Fibroblast of mammary gland (primary cell): ENCODE results near the gene AOPEP.

Experiments used
- DNase-seq: peaks from one replicate; pipeline ENCODE4 v3.0.0-alpha.2; 2010; ENCODE audit warnings: low read depth
- H3K4me3 ChIP-seq: 2 replicates; pipeline ENCODE4 v1.5.1; 2011; ENCODE audit warnings: low read depth, mild to moderate bottlenecking, low read length, moderate library complexity; ENCODE audit not compliant: control insufficient read depth
- TF ChIP-seq, protein P1 (sequence below): conservative IDR thresholded peaks from 2 replicates; pipeline ENCODE4 v1.5.1; 2011; ENCODE audit warnings: low read depth, low read length, inconsistent platforms; ENCODE audit not compliant: control insufficient read depth, insufficient read depth

Gene AOPEP

DNA sequence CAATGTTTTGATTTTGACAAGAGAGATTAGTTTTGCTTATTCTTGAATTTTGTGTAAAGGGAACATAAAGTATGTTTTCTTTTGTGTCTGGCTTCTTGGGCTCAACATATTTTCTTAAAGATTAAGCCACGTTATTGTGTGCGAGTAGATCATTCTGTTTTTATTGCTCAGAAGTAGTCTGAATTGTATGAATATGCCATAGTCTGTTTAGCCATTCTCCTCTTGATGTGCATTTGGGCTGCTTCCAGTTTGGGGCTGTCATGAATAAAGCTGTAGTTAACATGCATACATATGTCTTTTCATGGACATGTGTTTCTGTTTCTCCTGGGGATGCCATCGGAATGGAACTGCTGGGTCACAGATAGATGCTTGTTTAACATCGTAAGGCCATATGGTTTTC is 392.1 kb downstream of the AOPEP start:
- DNase-seq = no peak
- no peak overlapping the region for H3K4me3 ChIP-seq
- TF ChIP-seq, protein P1, sequence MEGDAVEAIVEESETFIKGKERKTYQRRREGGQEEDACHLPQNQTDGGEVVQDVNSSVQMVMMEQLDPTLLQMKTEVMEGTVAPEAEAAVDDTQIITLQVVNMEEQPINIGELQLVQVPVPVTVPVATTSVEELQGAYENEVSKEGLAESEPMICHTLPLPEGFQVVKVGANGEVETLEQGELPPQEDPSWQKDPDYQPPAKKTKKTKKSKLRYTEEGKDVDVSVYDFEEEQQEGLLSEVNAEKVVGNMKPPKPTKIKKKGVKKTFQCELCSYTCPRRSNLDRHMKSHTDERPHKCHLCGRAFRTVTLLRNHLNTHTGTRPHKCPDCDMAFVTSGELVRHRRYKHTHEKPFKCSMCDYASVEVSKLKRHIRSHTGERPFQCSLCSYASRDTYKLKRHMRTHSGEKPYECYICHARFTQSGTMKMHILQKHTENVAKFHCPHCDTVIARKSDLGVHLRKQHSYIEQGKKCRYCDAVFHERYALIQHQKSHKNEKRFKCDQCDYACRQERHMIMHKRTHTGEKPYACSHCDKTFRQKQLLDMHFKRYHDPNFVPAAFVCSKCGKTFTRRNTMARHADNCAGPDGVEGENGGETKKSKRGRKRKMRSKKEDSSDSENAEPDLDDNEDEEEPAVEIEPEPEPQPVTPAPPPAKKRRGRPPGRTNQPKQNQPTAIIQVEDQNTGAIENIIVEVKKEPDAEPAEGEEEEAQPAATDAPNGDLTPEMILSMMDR = no peak

DNA sequence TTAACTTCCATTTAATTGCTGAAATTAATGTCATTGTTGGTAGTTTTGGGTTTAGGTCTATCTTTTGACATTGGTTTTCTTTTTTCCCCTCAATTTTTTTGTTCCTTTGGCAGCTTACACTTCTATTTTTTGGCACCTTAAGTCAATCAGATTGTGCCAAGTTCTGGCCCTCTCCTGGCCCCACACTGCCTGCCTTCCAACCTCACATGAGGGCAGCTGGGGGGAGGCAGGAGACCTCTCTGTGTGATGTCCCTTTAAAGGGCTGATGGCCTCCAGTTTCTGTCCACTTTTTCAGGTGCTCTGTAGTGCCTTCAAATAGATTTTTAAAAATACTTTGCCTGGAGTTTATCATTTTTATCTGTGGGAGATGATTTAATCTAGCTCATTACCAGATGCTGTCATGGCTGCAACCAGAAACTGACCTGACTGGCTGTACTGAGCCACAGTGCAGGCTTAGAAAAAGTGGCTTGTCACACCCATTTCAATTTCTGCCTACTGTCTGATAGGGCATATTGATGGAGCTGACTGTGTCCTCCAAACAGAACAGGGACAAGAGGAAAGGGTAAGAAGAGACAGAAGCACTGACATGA is 394.4 kb downstream of the AOPEP start:
- DNase-seq = no peak
- no peak overlapping the region for H3K4me3 ChIP-seq
- TF ChIP-seq, protein P1 = no peak

DNA sequence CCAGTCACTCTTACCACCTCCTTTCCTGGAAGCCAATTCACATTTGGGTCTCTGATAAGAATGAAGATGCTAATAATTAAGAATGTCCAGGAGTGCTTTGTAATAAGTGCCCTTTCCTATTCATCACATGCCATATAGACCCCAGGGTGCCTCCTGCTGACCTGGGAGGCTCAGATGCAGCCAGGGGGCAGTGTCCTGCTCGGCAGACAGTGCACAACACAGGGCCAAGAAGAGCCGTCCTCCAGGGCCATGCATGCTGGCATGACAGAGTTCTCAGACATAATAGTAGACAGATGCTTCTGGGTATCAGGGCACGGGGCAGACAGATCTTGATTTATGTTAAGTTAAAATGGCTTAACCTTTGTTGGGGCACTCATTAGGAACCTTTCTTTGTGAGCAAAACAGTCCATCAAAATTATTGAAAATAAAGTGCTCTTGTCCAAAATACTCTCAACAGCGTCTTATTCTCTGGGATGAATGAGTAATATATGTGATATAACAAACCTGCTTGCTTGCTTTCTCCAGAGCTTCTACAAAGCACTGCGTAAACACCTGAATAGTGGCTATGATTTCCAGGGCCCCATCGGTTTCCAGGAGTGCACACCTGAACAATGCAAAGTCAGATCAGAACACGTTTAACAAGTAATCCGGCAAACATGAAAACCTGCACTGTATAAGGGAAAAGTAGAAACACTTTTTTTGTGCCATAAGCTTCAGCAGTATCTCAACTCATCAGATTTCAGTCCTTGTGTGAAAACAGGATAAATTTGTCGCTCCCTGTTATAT is 398.3 kb downstream of the AOPEP start:
- TF ChIP-seq, protein P1 = peak; percentile 16
- H3K4me3 ChIP-seq = no peak overlapping the region
- DNase-seq = no peak

DNA sequence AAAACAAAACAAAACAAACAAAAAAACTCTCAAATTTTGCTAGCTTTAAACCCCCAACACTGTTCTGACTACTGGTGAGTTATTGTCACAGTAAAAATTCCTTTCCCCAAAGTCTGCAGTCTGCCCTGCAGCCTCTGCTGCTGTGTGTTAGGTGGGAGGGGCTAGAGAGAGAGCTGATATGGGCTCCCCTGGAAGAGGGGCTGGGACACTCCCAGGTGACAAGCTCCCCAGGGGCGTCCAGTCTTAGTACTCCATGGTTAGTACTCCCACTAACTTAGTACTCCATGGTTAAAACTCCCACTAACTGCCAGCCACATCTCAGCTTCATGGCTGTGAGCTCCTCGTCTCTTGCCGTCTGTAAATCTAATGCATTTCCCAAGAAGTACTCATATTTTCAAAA is 399.2 kb downstream of the AOPEP start:
- TF ChIP-seq, protein P1 = no peak
- DNase-seq = no peak
- no peak overlapping the region for H3K4me3 ChIP-seq

DNA sequence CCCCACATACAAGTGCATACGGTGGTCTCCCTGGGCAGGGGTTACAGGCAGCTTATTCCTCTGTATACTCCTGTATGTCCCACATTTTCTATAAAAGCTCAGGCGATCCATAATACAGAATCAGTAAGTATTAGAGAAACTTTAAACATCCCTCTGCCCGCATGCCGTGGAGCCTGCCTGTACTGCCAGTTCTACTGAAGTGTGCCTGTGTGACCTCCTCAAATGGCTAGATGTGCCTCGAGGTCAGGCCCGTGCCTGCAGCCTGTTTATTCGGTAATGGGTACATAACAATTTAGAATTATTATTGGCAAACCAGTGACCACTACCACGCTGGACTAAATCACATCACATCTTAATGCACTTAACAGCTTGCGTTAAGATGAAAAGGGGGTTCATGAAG is 400.2 kb downstream of the AOPEP start:
- TF ChIP-seq, protein P1 = no peak
- no peak for DNase-seq
- no peak overlapping the region for H3K4me3 ChIP-seq

DNA sequence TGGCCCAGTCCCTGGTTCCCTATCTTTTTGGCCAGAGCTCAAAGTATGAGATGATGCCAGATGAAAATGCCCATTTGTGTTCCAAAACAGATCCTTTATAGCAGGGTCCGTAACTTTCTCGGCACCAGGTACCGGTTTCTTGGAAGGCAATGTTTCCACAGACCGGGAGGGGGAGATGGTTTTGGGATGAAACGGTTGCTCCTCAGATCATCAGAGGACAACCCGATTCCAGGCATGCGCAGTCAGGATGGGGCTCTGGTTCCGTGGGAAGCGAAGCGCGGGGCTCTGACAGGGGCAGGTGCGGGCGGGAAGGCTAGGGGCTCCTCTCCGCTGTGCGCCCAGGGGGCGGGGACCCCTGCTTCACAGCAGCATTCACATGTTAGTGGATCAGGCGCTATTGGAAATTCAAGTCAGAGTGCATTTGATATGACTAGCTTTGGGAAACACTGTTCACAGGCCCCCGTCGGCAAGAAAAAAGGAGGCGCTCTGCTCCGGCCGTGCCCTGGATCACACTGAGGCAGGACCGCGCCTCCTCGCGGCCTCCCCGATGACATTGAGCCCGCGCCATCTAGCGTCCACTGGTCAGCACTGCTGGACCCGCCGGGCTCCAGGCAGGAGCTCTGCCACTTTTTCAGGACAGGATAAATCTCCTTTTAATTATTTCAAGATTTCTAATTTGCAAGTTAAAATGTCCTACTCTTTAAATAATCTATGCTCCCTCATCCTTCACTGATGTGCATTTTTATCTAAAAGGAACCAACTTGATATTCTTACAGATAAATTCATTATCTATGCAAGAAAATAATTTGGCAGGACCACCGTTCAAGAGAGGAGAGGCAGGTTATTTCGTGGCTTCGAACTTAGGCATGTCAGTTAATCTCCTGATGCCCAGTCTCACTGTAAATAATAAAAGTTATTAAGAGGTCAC is 401.0 kb downstream of the AOPEP start:
- TF ChIP-seq, protein P1 = peak; percentile 91
- peak overlapping the region; percentile 49 for H3K4me3 ChIP-seq
- DNase-seq = peak; percentile 72
